ENCODE results near the gene TBC1D16.

Gene TBC1D16

GRCh38 chr17:79952901-79953300 lies 82.8 kb downstream of the TBC1D16 start:
- no peak overlapping the region for H3K4me3 ChIP-seq
- no peak overlapping the region for H3K9ac ChIP-seq (ENCODE audit: insufficient read length)
- DNase-seq (ENCODE audit: low read depth, low spot score) = no peak
- peak overlapping the region; percentile 65 for H3K27ac ChIP-seq
- H3K36me3 ChIP-seq (ENCODE audit: insufficient read depth, low read length) = 0 out of 2 replicates have a peak, but pooled peaks cover 3% of the 10 kb centered on the region
- H3K9me3 ChIP-seq (ENCODE audit: low read depth, low read length) = no peaks in the 10 kb centered on the region
- TF ChIP-seq FOXP2 (optimal IDR thresholded peaks at IDR 0.05; ENCODE audit: control extremely low read depth, extremely low read length, insufficient read depth) = no peak
- TF ChIP-seq EZH2 (IDR thresholded peaks at IDR 0.05) = no peak
- no peak for TF ChIP-seq POLR2AphosphoS5 (IDR thresholded peaks at IDR 0.05; ENCODE audit: borderline replicate concordance, low read depth, low read length)

- no peak for DNase-seq (ENCODE audit: low read depth, low spot score)
- TF ChIP-seq POLR2AphosphoS5 (IDR thresholded peaks at IDR 0.05; ENCODE audit: borderline replicate concordance, low read depth, low read length) (no peak), EZH2 (IDR thresholded peaks at IDR 0.05) (no peak), FOXP2 (optimal IDR thresholded peaks at IDR 0.05; ENCODE audit: control extremely low read depth, extremely low read length, insufficient read depth) (no peak)
- Histone ChIP-seq H3K9me3 (ENCODE audit: low read depth, low read length) (no peaks in the 10 kb centered on the region), H3K4me3 (no peak overlapping the region), H3K9ac (ENCODE audit: insufficient read length) (no peak overlapping the region), H3K27ac (peak overlapping the region; percentile 96), H3K36me3 (ENCODE audit: insufficient read depth, low read length) (0 out of 2 replicates have a peak, but pooled peaks cover 3% of the 10 kb centered on the region)
These were observed 83.3 kb downstream of the TBC1D16 start for GRCh38 chr17:79952265-79952877.

- peak overlapping the region; percentile 76 for H3K9ac ChIP-seq (ENCODE audit: insufficient read length)
These were observed 84.1 kb downstream of the TBC1D16 start for GRCh38 chr17:79951361-79952264.

GRCh38 chr17:79950751-79951150 lies 84.9 kb downstream of the TBC1D16 start:
- H3K36me3 ChIP-seq (ENCODE audit: insufficient read depth, low read length) = 0 out of 2 replicates have a peak, but pooled peaks cover 3% of the 10 kb centered on the region
- TF ChIP-seq EZH2 (IDR thresholded peaks at IDR 0.05) (no peak), POLR2AphosphoS5 (IDR thresholded peaks at IDR 0.05; ENCODE audit: borderline replicate concordance, low read depth, low read length) (no peak), FOXP2 (optimal IDR thresholded peaks at IDR 0.05; ENCODE audit: control extremely low read depth, extremely low read length, insufficient read depth) (no peak)
- peak overlapping the region; percentile 65 for H3K4me3 ChIP-seq
- H3K27ac ChIP-seq = peak overlapping the region; percentile 96
- H3K9ac ChIP-seq (ENCODE audit: insufficient read length) = peak overlapping the region; percentile 76
- H3K9me3 ChIP-seq (ENCODE audit: low read depth, low read length) = no peaks in the 10 kb centered on the region
- DNase-seq (ENCODE audit: low read depth, low spot score) = no peak

More at GRCh38 chr17:79951361-79952264, 84.1 kb downstream of the TBC1D16 start:
- TF ChIP-seq FOXP2 (optimal IDR thresholded peaks at IDR 0.05; ENCODE audit: control extremely low read depth, extremely low read length, insufficient read depth) (no peak), EZH2 (IDR thresholded peaks at IDR 0.05) (no peak), POLR2AphosphoS5 (IDR thresholded peaks at IDR 0.05; ENCODE audit: borderline replicate concordance, low read depth, low read length) (peak; percentile 41)
- Histone ChIP-seq H3K36me3 (ENCODE audit: insufficient read depth, low read length) (0 out of 2 replicates have a peak, but pooled peaks cover 3% of the 10 kb centered on the region), H3K9me3 (ENCODE audit: low read depth, low read length) (no peaks in the 10 kb centered on the region), H3K27ac (peak overlapping the region; percentile 96), H3K4me3 (peak overlapping the region; percentile 65)
- no peak for DNase-seq (ENCODE audit: low read depth, low spot score)

GRCh38 chr17:79950306-79950705 lies 85.4 kb downstream of the TBC1D16 start:
- peak overlapping the region; percentile 65 for H3K4me3 ChIP-seq
- 0 out of 2 replicates have a peak, but pooled peaks cover 3% of the 10 kb centered on the region for H3K36me3 ChIP-seq (ENCODE audit: insufficient read depth, low read length)
- H3K27ac ChIP-seq = peak overlapping the region; percentile 96
- peak overlapping the region; percentile 76 for H3K9ac ChIP-seq (ENCODE audit: insufficient read length)
- DNase-seq (ENCODE audit: low read depth, low spot score) = no peak
- no peaks in the 10 kb centered on the region for H3K9me3 ChIP-seq (ENCODE audit: low read depth, low read length)
- TF ChIP-seq EZH2 (IDR thresholded peaks at IDR 0.05) = no peak
- no peak for TF ChIP-seq POLR2AphosphoS5 (IDR thresholded peaks at IDR 0.05; ENCODE audit: borderline replicate concordance, low read depth, low read length)
- no peak for TF ChIP-seq FOXP2 (optimal IDR thresholded peaks at IDR 0.05; ENCODE audit: control extremely low read depth, extremely low read length, insufficient read depth)

GRCh38 chr17:79949656-79950209 lies 85.9 kb downstream of the TBC1D16 start:
- no peak for DNase-seq (ENCODE audit: low read depth, low spot score)
- Histone ChIP-seq H3K9me3 (ENCODE audit: low read depth, low read length) (no peaks in the 10 kb centered on the region), H3K4me3 (peak overlapping the region; percentile 65), H3K36me3 (ENCODE audit: insufficient read depth, low read length) (0 out of 2 replicates have a peak, but pooled peaks cover 3% of the 10 kb centered on the region), H3K27ac (peak overlapping the region; percentile 96), H3K9ac (ENCODE audit: insufficient read length) (no peak overlapping the region)
- TF ChIP-seq POLR2AphosphoS5 (IDR thresholded peaks at IDR 0.05; ENCODE audit: borderline replicate concordance, low read depth, low read length) (no peak), EZH2 (IDR thresholded peaks at IDR 0.05) (no peak), FOXP2 (optimal IDR thresholded peaks at IDR 0.05; ENCODE audit: control extremely low read depth, extremely low read length, insufficient read depth) (no peak)

- no peak overlapping the region for H3K9ac ChIP-seq (ENCODE audit: insufficient read length)
- H3K9me3 ChIP-seq (ENCODE audit: low read depth, low read length) = no peaks in the 10 kb centered on the region
- peak overlapping the region; percentile 51; the same call in 1 of the 2 replicates for H3K4me3 ChIP-seq
- no peak for TF ChIP-seq EZH2 (IDR thresholded peaks at IDR 0.05)
- no peak for TF ChIP-seq POLR2AphosphoS5 (IDR thresholded peaks at IDR 0.05; ENCODE audit: borderline replicate concordance, low read depth, low read length)
- no peak for TF ChIP-seq FOXP2 (optimal IDR thresholded peaks at IDR 0.05; ENCODE audit: control extremely low read depth, extremely low read length, insufficient read depth)
- H3K36me3 ChIP-seq (ENCODE audit: insufficient read depth, low read length) = 0 out of 2 replicates have a peak, but pooled peaks cover 3% of the 10 kb centered on the region
- H3K27ac ChIP-seq = peak overlapping the region; percentile 96
- no peak for DNase-seq (ENCODE audit: low read depth, low spot score)
These were observed 86.6 kb downstream of the TBC1D16 start for GRCh38 chr17:79948945-79949655.

All from SK-N-MC (cell line).